Measurements from ENCODE around the gene NANOS3.
"Not testable (repeated sequence)": the region's sequence is repeated elsewhere in the genome, so short reads cannot be mapped to it uniquely, and the experiment has no call there.

Gene NANOS3

DNA sequence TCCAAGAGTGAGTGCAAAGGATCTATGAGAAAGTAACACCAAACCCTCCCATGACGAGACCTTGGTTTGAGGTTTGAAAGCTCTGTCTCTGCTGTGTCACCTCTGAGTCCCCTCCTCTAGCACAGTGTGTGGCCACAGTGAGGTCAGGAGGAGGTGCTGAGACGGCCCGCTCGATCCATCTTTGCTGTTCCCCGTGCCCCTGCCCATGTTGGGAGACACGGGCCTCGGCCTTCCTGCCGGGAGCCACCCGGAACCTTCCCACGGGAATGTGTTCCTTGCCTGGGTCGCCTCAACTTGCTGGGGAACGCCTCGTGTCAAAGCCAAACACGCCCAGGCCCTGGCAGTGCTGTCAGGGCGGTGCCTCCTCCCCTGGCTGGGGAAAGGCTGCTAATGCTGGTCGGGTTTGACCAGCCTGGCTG lies 10.1 kb downstream of the NANOS3 start:
- no peak for DNase-seq

GRCh38 chr19:13887517-13887916 lies 10.6 kb downstream of the NANOS3 start:
- DNase-seq: no peak

- peak; percentile 17 to 49 for DNase-seq
Measured at GRCh38 chr19:13888281-13888680, 11.3 kb downstream of the NANOS3 start.

DNA sequence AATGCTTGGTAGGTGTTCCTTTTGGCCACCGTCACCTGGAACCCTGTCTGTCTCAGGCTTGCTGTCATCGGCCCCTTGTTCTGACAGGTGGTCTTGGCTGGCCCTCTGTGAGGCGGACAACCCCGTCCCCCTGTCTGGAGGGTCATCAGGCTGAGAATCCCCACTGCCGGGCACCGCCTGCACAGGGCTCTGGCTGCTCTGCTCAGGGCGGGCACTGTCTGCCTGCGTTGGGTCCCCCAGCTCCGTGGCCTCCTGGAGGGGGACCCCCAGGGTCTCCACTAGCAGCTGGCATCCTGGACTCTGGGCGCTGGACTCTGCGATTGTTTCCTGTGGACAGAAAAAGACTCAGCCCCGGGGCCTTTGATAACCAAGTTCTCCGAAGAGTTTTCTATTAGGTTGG lies 13.2 kb downstream of the NANOS3 start:
- DNase-seq: no peak

DNA sequence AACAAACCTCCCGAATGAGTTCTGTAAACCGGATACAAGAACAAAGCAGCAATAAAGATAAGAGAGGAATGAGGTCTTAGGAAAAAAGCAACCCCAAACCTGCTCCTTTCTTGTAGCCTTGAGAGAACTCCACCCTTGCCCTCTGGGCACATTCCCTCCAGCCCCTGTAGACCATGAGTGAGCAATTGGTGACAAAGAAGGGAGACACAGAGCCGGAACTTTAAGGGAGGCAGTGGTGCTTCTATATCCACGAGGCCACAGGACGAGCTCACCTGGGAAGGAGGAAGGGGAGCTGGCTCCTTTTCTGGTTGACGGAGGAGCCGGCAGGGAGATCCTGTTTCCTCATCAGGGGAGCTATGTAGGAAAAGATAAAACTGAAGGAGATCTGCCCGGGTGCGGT lies 15.9 kb downstream of the NANOS3 start:
- DNase-seq: no peak

- no peak for DNase-seq
Measured at GRCh38 chr19:13894552-13894951, 17.6 kb downstream of the NANOS3 start.

DNA sequence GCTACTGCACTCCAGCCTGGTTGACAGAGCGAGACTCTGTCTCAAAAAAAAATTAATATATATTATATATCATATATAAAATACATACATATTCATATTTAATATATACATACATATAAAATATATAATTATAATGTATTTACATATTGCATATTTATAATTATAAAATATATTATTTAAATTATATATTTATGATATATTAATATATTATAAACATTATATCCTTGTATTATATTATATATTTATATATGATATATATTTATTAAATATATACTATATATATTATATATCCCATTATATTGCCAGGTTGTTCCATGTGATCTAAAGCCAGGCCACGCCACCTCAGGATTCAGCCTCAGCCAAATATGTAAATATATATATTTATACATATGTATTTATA lies 19.3 kb downstream of the NANOS3 start:
- no peak for DNase-seq

DNA sequence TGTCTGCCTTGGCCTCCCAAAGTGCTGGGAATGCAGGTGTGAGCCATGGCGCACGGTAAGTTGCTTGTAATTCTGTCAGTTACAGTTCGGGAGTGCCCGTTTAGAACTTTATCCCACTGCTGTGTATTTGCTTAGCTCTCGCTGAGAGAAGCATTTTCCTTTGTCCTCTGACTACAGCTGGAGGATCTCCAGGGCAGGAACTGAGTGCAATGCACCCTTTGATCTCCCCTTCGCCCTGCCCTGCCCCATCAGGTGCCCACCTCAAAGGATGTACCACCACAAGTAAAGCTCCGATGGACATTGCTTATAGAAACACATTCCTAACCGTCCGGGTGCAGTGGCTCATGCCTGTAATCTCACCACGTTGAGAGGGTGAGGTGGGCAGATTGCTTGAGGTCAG lies 22.5 kb downstream of the NANOS3 start:
- DNase-seq: no peak

- DNase-seq: no peak
Measured at GRCh38 chr19:13899912-13900584, 23.1 kb downstream of the NANOS3 start.

DNA sequence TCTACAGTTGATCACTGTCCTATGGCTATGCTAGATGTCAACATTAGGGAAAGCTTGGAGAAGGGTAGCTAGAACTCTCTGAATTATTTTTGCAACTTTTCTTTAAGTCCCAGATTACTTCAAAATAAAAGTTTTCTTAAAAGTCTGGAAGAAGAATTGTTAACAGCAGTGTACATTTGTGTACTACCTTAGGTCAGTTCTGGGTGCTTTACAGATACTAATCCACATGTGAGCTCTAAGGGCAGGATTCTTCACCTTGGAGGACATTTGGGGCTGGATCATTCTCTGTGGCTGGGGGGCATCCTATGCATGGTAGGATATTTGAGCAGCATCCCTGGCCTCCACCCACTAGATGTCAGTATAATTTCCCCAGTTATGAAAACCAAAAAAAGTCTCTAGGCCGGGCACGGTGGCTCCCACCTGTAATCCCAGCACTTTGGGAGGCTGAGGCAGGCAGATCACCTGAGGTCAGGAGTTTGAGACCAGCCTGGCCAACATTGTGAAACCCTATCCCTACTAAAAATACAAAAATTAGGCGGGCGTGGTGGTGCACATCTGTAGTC lies 26.1 kb downstream of the NANOS3 start:
- DNase-seq: peak in 1 of 2 experiments; percentile 55

- DNase-seq: peak; percentile 74 to 94
Measured at GRCh38 chr19:13905634-13906520, 28.9 kb downstream of the NANOS3 start, which contains the start of the genes BRME1 and CC2D1A. TSS of gene BRME1 (minus strand) at chr19:13906117. CDS start at chr19:13904892, 1,225 bp downstream. TSS of gene CC2D1A (plus strand) at chr19:13906201. CDS start at chr19:13906442, 241 bp downstream.

DNA sequence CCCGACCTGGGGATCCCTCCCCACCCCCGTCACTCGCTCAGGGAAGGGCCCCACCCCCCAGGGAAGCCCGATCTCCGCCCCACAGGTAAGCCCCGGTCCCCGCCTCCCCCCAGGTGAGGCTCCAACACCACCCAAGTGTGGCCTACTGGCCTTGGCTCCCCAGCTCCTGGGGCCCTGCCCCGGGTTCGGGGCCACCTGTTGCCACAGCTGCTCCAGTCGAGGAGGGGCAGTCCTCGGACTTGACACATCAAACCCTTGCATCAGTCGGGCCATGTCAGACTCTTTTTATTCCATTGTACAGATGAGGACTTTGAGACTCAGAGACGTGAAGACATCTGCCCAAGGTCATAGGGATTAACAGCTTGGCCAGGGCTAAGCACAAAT lies 29.6 kb downstream of the NANOS3 start:
- DNase-seq: peak in 1 of 2 experiments; percentile 21

DNA sequence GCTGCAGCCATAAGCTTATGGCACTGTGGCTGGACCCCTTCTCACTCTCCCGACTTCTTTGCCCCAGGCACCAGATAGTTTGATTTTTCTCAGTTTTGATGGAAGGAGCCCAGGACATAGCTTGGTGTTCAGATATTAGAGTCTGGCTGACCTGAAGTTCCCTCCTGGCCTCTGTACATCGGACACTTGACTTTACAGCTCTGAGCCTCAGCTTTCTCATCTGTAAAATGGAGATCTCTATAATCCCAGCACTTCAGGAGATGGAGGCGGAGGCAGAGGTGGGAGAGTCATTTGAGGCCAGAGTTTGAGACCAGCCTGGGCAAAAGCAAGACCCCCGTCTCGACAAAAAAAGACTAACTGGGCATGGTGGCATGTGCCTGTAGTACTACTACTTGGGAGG lies 30.0 kb downstream of the NANOS3 start:
- no peak for DNase-seq

DNA sequence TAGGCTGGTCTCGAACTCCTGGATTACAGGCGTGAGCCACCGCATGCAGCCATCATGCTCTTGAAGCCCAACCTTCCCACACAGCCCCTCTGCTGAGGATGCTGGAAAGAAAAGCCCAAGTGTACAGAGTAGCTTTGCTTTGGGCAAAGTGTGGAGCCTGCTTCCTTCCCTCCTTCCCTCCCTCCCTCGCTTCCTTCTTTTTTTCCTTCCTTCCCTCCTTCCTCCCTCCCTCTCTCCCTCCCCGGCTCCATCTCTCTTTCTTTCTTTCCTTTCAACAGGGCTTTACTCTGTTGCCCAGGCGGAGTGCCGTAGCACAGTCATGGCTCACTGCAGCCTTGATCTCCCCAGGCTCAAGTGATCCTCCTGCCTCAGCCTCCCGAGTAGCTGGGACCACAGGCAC lies 31.7 kb downstream of the NANOS3 start:
- DNase-seq: no peak

DNA sequence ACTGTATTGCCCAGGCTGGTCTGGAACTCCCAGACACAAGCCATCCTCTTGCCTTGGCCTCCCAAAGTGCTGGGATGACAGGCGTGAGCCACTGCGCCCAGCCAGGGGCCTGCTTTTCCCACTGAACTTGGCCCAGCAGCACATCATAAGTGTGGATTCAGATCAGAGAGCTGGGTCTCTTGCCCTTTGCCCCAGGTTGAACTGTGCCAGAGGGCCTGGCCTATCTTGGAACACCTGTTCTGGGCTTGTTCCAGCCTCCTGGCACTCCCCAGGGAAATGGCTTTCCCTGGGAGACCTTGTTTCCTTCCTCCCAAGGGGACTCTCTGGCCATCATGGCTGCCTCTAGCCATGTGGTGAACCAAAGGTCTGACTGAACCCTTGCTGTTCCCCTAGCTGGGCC lies 32.5 kb downstream of the NANOS3 start:
- DNase-seq: no peak

DNA sequence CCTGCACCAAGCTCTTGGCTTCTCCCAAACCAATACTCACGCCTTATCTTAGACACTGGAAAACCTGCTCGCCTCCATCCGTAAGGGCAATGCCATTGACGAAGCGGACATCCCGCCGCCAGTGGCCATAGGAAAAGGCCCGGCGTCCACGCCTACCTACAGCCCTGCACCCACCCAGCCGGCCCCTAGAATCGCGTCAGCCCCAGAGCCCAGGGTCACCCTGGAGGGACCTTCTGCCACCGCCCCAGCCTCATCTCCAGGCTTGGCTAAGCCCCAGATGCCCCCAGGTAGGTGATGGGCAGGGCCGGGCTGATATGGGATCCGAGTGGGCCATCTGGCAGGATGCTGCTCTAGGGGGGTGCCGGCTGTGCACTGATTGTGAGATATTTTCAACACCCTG lies 36.4 kb downstream of the NANOS3 start:
- no peak for DNase-seq

- no peak for DNase-seq
Measured at GRCh38 chr19:13914777-13915176, 37.8 kb downstream of the NANOS3 start.

GRCh38 chr19:13917888-13918406 lies 41.0 kb downstream of the NANOS3 start:
- no peak for DNase-seq

DNA sequence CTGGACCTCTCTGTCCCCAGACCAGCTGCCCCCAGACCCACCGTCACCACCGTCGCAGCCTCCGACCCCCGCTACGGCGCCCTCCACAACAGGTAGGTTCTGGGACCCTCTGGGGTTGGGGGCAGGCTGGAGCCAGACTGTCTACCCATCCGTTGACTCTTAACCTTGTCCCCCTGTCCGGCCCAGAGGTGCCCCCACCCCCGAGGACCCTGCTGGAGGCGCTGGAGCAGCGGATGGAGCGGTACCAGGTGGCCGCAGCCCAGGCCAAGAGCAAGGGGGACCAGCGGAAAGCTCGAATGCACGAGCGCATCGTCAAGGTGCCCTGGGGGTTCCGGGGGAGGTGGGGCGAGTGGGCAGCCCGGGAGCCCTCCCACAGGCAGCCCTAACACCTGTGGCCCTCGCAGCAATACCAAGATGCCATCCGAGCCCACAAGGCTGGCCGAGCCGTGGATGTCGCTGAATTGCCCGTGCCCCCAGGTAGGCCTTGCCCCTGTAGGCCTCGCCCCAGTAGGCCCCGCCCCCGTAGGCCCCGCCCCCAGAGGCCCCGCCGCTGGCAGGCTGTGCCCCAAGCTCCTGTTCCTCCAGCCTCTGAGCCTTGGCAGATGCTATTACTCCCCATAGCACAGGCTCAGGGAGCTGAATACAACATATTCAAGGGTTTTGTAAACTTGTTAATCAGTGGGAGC lies 41.9 kb downstream of the NANOS3 start:
- no peak for DNase-seq

GRCh38 chr19:13920524-13920923 lies 43.6 kb downstream of the NANOS3 start:
- no peak for DNase-seq

DNA sequence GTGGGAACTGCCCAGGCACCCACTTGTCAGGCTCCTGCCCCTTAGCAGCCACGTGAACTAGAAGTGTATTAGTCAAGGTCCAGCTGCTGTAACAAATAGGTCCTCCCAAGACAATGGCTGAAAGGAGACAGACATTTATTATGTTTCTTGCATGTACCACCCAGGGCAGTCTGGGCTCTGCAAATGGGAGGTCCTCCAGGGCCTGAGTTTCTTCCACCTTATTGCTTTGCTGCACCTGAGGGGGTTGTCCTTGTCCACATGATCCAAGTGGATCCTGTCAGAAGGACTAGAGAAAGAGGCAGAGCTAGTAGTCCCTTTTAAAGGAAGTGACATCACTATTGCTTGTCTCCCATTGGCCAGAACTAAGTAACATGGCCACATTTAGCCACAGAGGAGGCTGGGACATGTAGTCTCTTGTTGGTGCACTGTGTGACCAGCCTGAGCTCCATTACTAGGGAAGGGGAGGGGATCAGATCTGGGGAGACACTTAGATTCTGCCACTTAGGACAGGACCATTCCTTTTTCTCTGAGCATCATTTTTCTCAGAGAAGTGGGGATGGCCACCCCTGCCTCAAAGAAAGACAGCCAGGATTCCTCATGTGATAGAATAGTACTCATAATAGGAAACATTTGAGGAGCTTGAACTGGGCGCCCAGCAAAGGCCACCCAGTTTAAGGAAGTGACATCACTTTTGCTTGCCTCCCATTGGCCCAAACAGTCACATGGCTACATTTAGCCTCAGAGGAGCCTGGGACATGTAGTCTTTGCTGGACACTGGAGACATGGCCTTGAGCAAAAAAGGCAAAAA lies 44.2 kb downstream of the NANOS3 start:
- DNase-seq: peak; percentile 64 to 73

- DNase-seq: not testable (repeated sequence)
Measured at GRCh38 chr19:13922118-13922517, 45.2 kb downstream of the NANOS3 start.
